ENCODE results near the gene SUSD2.

DNA sequence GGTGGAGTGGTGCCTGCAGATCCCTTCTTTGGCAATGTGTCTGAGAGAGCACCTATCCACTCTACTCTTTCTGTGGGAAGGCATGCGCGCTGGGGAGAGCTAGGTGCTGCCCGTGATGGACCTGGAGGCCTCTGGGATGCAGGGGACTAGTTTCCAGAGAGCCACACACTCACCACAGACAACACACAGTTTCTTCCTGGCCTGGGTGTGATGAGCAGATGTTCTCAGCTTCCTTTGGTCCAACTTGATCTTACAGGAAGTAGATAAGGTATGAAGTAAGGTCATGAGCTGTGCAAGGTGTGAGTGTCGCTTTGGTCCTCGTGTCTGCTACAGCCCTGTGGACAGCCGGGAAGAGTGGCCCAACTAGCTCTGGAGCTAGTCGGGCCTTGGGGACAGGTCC is 27.3 kb upstream of the SUSD2 start:
- TF ChIP-seq, protein P1, sequence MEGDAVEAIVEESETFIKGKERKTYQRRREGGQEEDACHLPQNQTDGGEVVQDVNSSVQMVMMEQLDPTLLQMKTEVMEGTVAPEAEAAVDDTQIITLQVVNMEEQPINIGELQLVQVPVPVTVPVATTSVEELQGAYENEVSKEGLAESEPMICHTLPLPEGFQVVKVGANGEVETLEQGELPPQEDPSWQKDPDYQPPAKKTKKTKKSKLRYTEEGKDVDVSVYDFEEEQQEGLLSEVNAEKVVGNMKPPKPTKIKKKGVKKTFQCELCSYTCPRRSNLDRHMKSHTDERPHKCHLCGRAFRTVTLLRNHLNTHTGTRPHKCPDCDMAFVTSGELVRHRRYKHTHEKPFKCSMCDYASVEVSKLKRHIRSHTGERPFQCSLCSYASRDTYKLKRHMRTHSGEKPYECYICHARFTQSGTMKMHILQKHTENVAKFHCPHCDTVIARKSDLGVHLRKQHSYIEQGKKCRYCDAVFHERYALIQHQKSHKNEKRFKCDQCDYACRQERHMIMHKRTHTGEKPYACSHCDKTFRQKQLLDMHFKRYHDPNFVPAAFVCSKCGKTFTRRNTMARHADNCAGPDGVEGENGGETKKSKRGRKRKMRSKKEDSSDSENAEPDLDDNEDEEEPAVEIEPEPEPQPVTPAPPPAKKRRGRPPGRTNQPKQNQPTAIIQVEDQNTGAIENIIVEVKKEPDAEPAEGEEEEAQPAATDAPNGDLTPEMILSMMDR (IDR thresholded peaks at IDR 0.05 in 4 of 5, conservative IDR thresholded peaks at IDR 0.05 in 1 of 5): no peak
- TF ChIP-seq POLR2A (IDR thresholded peaks at IDR 0.05): no peak

All from gastrocnemius medialis (tissue), 4 donors.